Suprapubic skin (tissue), 4 donors: ENCODE results near the gene FOXI3.
"Not testable (repeated sequence)": the region's sequence is repeated elsewhere in the genome, so short reads cannot be mapped to it uniquely, and the experiment has no call there.

Experiments
- CTCF ChIP-seq, 2 donors: fragments of 200-600 bp in 1 of 2; fragments of 450-650 bp in 1 of 2; sonication (generic) in 1 of 2; IDR thresholded peaks; one replicate each; pipeline ENCODE4 v1.5.1; 2016 to 2019; ENCODE audit warnings: antibody characterized with exemption in 2 of 2, mild to moderate bottlenecking in 1 of 2, moderate library complexity in 1 of 2
- EP300 ChIP-seq: sonication (generic); formaldehyde crosslinking; IDR thresholded peaks from one replicate; pipeline ENCODE4 v1.6.1; 2017; ENCODE audit warnings: antibody characterized with exemption
- POLR2A ChIP-seq, 2 donors: fragments of 450-650 bp; IDR thresholded peaks; one replicate each; pipeline ENCODE4 v1.6.1; 2017; ENCODE audit warnings: antibody characterized with exemption in 2 of 2, mild to moderate bottlenecking in 2 of 2, moderate library complexity in 2 of 2
- POLR2AphosphoS5 ChIP-seq, 3 donors: sonication (generic); formaldehyde crosslinking; IDR thresholded peaks; one replicate each; pipeline ENCODE4 v1.6.1; 2017; ENCODE audit warnings: antibody characterized with exemption in 3 of 3

- TF ChIP-seq POLR2A (IDR thresholded peaks at IDR 0.05); CTCF (IDR thresholded peaks at IDR 0.05); EP300; POLR2AphosphoS5 (IDR thresholded peaks at IDR 0.05): not testable (repeated sequence)
These were observed 43.6 kb downstream of the FOXI3 start for GRCh38 chr2:88408870-88409269.
